NCI-H128 (cell line): Measurements from ENCODE around the gene RALA.
"Not testable (repeated sequence)": the region's sequence is repeated elsewhere in the genome, so short reads cannot be mapped to it uniquely, and the experiment has no call there.

Source experiments
- DNase-seq: peaks from one replicate; lab custom pipeline; 2025; ENCODE audit not compliant: unreplicated experiment; lab: John Stamatoyannopoulos, UW

Gene RALA

DNA sequence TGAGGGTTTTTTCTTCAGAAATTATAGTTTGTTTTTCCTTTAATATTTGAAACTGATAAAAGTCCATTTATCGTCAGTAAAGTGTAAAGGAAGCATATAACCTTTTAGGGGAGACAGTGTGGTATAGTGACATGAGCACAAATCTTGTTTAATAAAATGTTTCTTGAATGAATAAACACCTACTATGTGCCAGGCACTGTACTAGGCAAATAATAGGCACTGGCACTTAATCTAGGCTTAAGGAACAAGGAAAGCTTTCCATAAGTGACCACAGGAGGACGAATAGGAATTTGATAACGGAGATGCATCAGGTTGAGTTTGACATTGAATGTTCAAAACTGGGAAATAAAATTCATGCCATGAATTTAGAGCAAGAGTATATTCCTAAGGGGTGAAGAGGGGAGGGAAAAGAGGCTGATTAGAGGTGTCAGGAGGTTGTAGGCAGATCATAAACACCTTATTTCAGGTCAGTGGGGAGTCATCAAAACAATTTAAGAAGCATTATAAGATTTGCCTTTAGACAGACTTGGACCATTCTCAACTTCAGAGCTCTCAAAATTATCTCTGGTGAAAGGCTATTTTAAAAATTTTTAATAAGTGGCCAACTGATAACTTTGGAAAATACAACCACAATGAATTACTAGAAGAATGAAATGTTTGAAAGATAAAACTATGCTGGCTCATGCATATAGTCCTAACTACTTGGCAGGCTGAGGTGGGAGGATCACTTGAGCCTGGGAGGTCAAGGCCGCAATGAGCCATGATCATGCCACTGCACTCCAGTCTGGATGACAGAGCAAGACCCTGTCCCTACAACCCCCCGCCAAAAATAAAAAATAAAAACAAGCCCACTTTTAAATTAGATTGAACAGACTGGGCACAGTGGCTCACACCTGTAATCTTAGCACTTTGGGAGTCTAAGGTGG lies 22.4 kb downstream of the RALA start:
- DNase-seq: no peak

DNA sequence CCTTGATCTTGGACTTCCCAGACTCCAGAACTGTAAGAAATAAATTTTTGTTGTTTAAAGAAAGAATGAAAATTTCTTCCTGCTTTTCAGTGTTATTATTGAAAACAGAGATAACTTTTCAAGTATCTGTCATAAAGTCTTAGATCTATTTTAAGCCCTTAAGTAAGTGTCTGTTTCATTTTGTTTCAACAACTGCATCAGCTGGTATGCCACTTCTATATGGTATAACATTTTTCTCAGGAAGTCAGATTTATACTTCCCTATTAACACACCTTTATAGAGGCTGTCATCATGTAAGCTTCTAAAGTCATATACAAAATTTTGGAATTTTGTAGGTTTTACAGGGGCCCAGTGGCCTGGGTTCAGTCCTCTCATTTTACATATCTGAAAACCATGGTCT lies 24.4 kb downstream of the RALA start:
- DNase-seq: no peak

DNA sequence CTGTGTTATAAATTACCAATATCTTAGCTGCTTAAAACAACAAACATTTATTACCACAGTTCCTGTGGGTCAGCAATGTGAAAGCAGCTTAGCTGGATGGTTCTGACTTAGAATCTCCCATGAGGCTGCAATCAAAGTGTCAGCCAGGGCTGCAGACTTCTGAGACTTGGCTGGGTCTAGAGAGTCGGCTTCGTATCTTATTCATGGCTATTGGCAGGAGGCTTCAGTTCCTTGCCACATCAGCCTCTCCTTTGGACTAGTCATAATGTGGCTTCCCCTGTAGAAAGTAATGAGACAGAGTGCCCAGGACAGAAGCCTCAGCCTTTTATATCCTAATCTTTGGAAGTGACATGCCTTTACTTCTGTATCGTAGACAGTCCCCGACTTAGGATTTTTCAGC lies 27.3 kb downstream of the RALA start:
- DNase-seq: no peak

DNA sequence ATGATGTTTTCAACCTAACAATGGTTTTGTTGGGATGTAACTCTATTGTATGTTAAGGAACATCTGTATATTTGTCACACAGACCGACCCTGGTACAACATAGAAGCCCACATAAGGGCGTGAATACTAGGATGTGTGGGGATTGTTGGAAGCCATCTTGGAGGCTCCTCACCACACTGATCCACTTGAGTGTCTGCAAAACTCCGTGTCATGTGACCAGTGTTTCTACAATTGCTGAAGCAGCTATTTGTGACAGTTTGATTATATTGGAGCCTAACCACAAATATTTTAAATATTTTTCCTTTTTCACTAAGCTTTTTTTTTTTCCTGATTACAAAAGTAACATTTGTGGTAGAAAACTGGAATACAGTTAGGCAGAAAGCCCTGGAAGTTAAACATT lies 27.9 kb downstream of the RALA start:
- no peak for DNase-seq

DNA sequence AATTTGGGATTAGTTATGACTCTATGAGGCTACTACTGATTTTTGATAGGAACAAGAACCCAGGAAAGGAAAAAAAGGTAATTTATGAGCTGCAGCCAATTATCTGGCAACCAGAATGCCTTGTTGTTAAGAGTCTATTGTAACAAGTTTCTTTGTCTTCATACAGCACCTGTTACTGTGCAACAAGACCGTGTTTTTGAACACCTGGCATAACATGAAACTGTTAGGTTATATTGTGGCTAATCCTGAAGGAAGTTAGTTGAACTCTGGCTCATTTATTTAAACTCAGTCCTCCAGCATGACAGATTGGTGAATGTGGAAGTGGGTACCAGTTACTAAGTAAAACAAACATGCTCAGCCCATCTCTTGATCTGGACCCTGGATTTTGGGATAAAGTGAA lies 33.0 kb downstream of the RALA start:
- no peak for DNase-seq

DNA sequence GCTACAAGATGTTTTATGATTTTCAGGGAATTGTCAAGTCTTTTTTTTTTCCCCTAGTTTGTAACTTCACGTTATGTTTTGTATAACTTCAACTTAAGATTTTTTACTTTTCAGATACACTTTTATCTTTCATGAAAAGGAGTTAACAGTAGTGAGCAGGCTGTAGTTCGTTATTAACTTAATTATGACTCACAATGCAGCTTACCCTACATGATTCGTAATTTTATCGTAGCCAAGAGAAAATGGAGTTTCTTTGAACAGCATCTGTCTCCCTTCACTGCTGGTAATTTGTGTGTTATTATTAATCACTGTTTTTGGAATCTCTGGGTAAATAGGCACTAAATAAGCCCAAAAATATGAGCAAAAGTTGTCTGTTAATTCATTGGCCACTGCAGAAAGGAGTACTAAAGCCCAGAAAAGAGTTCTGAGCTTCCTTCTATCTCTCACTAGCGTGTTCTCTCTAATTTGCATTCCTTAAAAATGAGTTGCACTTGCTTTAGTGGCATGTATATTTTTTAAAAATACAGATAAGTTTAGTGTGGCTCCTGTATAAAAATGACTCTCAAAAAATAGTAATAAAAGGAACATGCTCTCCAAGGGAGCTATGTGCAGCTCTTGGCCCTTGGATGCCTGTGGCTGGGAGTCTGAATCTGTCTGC lies 36.1 kb downstream of the RALA start:
- DNase-seq: no peak

DNA sequence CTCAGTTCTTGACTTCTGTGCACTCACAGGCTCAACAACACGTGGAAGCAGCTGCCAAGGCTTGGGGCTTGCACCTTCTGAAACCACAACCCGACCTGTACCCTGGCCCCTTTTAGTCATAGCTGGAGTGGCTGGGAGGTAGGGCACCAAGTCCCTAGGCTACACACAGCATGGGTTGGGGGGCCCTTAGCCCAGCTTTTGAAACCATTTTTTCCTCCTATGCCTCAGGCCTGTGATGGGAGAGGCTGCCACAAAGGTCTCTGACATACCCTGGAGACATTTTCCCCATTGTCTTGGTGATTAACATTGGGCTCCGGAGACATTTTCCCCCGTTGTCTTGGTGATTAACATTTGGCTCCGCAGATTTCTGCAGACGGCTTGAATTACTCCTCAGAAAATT lies 38.6 kb downstream of the RALA start:
- DNase-seq: no peak

DNA sequence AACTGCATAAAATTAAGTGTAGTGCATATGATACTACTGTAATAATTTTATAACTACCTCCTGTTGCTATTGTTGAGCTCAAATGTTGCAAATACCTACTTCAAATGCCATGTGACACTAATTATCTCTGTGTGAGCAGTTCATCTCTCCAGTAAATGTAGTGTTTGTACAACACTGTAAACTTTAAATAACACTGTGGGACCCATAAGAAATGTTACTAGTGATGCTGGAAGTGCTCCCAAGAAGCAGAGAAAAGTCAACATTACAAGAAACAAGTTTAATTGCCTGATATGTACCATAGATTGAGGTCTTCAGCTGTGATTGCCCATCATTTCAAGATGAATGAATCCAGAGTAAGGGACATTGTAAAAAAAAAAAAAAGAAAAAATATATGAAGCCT lies 39.9 kb downstream of the RALA start:
- no peak for DNase-seq

DNA sequence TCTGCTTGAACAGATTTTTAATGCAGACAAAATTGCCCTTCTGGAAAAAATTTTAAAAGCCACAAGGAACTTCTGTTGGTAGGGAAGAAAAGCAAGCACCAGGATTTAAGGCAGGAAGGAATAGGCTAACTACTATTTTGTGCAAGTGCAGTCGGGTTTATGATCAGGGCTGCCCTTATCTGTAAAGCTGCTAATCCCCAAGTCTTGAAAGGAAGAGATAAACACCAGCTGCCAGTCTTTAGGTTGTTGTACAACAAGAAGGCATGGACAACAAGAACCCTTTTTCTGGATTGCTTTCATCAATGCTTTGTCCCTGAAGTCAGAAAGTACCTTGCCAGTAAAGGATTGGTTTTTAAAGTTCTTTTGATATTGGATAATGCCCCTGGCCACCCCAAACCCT lies 40.7 kb downstream of the RALA start:
- no peak for DNase-seq

DNA sequence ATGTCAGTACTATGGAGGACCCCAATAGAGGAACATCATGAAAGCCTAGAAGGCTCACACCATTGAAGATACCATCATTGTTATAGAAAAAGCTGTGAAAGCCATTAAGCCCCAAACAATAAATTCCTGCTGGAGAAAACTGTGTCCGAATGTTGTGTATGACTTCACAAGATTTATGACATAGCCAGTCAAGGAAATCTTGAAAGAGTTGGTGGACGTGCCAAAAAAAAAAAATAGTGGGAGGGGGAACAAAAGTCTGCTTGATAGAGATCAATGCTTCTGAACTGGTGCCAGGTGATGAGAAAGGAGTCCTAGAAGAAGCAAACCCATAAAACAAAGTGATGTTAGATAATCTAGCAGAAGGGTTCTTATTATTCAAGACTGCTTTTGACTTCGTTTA lies 41.2 kb downstream of the RALA start:
- no peak for DNase-seq

DNA sequence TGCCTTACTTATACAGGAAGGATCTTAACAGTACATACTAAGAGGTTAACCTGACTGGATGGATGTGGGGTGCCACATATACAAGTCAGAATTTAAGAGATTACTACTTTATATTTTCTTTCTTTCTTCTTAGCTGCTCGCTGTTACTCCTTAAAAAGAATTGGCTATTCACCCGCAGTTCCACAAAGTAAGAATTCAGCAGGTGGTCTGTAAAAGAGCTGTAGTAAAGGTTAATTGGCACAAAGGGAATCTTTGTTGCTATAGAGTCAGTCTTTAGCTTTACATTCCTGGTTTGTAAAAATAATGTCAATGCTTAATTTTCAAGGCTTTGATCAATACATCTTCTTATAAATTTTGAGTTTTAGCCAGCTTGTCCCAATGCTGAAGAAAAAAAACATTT lies 43.2 kb downstream of the RALA start:
- no peak for DNase-seq

DNA sequence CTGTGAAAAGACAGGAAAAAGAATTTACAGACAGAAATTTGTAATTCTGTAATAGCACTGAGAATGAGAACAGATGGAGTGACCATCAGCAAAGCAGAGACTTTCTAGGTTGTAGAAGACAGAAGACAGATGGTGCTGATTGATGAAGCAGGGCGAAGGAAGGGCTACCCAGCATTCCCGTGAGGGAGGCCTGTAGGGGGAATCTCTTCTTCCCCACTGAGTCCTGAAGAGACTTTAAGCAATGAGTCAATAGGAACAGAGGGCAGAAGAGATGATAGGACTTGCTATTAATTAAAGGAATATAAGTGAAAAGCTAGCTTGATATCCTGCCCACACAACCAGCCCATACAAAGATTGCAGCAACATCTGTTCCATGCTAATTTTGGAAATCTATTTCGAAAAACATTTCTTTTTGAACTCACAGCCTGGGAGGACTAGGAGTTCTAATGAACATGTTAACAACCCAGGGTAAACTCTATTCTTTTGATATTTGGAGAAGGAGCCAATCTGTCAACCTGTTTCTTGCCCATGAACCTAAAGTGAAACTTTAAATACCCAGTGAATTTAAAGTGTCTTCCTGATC lies 44.1 kb downstream of the RALA start:
- no peak for DNase-seq

DNA sequence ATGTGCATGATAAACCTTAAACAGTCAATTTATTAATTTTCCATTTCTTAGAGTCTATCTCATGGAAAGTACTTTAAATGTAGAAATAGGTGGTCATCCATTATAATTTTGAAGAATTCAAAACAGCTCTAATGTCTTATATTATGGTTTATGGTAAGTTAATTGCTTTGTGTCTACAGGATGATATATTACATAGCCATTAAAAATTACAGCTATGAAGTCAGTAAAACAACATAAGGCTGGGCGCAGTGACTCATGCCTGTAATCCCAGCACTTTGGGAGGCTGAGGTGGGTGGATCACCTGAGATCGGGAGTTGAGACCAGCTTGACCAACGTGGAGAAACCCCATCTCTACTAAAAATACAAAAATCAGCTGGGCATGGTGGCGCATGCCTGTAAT lies 44.9 kb downstream of the RALA start:
- not testable (repeated sequence) for DNase-seq

DNA sequence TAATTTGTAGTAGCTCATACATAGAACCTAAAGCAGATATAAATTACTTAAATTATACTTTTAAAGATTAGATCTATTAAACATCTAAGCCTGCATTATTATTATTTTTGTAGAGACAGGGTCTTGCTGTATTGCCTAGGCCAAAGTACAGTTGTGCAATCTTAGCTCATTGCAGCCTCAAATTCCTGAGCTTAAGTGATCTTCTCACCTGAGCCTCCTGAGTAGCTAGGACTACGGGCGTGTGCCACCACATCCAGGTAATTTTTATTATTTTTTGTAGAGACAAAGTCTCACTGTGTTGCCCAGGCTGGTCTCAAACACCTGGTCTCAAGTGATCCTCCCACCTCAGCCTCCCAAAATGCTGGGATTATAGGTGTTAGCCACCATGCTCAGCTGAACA lies 46.7 kb downstream of the RALA start:
- DNase-seq: no peak

DNA sequence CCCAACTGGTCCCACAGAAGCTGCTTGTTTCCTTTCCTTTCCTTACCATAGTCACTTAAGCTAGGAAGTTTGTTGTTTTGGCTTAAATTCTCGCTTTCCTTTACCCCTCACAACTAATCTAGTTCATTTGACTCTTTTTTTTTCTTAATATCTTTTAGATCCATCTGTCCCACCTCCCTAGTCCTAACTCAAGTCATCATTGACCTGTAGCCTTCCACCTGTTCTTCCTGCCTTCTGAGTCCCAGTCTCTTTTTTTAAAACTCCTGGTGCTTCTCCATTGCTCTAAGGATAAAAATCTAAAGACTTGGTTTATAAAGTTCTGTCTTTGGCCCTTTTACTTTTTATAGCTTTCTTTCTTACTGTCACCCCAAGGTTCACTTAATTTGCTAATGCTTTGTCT lies 47.6 kb downstream of the RALA start:
- DNase-seq: no peak

DNA sequence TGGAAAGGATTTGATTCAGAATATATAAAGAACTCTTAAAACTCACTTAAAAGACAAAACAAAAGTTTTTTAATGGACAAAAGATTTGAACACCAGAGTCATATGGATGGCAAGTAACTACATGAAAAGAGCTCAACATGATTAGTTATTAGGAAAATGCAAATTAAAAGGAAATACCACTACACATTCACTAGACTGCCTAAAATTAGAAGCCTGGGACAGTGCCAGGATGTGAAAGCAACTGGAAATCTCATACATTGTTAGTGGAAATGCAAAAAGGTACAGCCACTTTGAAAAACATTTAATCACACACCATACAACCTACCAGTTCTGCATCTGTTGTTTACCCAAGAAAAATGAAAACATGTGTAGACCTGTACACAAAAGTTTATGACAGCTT lies 48.8 kb downstream of the RALA start:
- no peak for DNase-seq

DNA sequence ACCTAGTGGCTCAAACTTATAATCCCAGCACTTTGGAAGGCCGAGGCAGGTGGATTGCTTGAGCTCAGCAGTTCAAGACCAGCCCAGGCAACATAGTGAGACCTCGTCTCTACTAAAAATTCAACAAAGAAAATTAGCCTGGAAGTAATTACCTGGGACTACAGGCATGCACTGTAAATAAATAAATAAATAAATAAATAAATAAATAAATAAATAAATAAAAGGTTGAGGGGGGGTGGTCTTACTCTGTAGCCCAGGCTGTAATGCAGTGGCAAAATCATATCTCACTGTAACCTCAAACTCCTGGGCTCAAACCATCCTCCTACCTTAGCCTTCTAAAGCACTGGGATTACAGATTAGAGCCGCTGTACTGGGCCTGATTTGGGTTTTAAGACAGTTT lies 50.5 kb downstream of the RALA start:
- DNase-seq: no peak

DNA sequence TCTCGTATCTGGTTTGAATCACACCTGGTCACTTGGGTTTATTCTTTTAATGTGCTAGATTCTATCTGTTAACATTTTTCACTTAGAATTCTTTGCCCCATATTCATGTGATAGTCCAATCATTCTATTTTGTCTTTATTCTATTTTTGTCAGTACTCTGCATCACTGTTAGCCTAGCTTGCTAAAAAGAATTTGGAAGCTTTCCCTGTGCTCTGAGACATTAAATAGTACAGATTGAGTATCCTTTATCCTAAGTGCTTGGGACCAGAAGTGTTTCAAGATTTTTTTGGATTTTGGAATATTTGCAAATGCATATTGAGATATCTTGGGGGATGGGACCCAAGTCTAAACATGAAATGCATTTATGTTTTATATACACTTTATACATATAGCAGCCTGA lies 51.0 kb downstream of the RALA start:
- DNase-seq: no peak

DNA sequence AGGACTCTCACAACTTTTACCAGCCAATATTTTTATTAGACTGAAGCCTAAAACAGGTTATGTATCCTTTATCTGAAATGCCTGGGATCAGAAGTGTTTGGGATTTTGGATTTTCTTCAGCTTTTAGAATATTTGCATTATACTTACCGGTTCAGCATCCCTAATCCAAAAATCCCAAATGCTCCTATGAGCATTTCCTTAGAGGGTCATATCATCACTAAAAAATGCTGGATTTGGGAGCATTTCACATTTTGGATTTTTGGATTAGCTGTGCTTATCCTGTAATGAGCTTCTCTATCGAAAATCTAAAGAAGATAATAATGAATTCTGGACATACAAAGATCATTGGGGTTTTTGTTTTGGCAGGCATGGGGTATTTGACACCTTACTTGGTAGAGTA lies 53.0 kb downstream of the RALA start:
- DNase-seq: no peak

DNA sequence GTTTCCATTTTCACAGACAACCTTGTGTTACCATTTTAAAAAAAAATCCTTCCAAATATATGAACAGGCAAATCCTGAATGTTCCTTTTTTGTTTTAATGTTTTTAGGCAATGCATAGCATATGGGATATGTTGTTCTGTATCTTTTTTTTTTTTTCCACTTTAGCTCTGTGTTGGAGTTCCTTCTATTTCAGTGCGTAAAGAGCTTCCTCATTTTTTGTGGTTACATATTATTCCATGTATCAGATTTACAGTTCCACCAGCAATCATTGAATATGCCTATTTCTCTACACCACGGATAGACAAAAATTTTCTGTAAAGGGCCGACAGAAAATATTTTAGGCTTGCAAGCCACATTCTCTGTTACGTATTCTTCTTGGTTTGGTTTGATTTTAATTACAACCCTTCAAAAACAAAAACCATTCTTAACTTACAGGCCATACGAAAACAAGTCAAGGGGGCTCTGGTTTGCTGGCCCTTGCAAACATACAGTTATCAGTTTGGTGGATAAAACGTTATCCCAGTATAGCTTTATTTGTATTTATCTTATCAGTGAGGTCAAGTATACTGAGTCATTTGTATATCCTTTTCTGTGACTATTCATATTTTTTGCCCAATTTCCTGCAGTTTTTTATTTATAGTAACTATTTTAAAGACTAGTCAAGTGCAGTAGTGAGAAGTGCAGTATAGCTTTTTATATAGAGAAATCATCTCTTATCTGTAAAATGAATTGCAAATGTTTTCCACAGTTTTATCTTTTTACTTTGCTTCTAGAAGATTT lies 55.7 kb downstream of the RALA start:
- no peak for DNase-seq

DNA sequence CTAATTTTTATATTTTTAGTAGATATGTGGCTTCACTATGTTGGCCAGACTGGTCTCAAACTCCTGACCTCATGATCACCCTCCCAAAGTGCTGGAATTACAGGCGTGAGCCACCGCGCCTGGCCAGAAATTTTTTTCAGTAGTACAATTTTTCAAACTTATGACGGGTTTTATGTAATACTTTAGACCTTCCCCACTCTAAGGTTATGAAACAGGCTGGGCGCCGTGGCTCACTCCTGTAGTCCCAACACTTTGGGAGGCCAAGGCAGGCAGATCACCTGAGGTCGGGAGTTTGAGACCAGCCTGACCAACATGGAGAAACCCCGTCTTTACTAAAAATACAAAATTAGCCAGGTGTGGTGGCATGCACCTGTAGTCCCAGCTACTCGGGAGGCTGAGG lies 56.5 kb downstream of the RALA start:
- not testable (repeated sequence) for DNase-seq
